IPS-NIHi7 (cell line): ENCODE results near the gene LSS.

Source experiments
- DNase-seq: peaks from one replicate; pipeline ENCODE4 v3.0.0; 2012; ENCODE audit warnings: mixed read lengths; ENCODE audit errors: extremely low spot score

Gene LSS

GRCh38 chr21:46228345-46229051 lies at the start of gene LSS:
LSS (minus strand) TSS chr21:46228774; CDS start chr21:46228745, 29 bp downstream.
- peak; percentile 99 for DNase-seq

DNA sequence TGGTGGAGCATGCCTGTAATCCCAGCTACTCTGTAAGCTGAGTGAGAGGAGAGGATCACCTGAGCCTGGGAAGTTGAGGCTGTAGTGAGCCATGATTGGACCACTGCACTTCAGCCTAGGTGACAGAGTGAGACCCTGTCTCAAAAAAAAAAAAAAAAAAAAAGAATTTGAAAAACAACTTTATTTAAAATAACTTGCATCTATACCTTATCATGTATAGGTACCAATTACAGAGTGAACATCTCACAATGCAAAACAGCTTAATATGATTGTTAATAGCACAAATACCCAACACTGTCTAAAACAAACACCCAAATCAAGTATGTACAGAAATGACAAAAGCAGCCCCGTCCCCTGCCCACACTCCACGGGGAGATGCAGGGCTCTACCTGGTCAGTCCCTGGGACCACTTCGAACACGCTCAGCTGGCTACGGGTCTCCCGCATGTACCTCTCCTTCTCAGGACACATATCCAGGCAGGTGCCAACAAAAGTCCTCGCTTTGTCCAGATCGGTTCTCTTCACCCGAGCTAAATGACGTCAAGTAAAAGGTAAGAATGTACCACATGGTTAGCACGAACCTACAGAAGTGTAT lies 46.3 kb upstream of the LSS start:
- DNase-seq = no peak

- no peak for DNase-seq
Observed at GRCh38 chr21:46273341-46273740, 44.8 kb upstream of the LSS start.

GRCh38 chr21:46269466-46269865 lies 40.9 kb upstream of the LSS start:
- peak; percentile 6 for DNase-seq

- DNase-seq = peak; percentile 10
Observed at GRCh38 chr21:46268371-46268770, 39.8 kb upstream of the LSS start.

GRCh38 chr21:46266946-46267345 lies 38.4 kb upstream of the LSS start:
- DNase-seq = no peak

DNA sequence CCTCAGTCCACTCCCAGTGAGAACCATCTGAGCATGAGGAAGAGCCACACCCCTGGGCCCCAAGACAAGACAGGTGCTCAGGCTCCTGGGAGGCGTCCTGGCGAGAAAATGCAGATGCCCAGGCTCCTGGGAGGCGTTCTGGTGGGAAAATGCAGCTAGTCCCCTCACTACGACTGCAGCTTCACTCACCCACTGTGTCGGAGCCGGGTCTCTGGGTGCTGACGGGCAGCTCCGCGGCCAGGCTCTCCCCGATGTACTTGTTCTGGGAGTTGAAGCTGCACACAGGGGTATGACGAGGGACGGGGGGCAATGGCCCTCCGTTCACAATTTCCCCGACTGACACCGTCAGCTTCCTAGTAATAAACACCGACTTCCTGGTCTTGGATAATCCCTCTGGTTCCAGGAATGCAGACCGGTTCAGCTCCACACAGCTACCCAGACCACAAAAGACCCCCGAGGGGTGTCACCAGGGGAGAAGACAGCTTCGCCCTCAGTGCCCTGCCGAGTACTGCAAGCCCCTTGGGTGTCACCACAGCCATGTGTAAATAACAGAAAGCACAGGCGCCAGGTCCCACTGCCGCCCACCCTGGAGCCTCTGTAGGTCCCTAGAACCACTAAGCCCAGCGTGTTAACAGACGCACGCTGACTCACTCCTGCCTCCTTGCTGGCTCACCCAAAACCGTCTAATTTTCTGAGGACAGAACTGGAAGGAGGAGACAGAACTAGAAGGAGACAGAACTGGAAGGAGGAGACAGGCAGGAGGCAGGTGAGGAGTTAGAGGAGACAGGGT lies 37.4 kb upstream of the LSS start:
- DNase-seq = no peak

GRCh38 chr21:46264690-46265144 lies 36.1 kb upstream of the LSS start:
- no peak for DNase-seq

DNA sequence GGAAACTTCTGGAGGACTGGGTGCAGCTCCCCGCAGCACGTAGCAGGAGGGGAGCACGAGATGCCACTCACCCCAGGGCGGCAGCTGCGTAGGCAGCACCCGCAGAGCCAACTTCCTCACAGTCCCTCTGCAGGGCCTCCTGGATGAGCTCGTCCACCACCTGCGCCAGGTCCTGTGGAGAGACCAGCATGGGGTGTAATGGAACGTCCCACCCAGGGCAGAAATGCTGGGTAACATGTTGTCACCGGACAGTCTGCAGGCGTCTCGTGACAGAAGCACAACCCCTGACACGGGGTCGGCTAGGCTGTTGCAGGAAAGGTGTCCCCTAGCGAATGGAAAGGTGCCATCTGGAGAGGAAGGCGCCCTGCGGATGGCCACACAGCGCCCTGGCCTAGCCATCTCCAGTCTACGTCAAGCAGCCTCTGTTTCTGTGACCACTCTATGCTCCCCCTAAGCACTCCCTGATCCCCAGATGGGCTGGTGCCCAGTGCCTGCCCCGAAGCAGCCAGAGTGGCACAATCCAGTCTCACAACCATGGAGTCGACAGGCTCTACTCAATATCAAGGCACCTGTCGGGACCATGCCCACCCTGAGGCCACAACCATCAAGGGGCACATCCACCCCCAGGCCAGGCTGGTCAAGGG lies 35.6 kb upstream of the LSS start:
- no peak for DNase-seq

DNA sequence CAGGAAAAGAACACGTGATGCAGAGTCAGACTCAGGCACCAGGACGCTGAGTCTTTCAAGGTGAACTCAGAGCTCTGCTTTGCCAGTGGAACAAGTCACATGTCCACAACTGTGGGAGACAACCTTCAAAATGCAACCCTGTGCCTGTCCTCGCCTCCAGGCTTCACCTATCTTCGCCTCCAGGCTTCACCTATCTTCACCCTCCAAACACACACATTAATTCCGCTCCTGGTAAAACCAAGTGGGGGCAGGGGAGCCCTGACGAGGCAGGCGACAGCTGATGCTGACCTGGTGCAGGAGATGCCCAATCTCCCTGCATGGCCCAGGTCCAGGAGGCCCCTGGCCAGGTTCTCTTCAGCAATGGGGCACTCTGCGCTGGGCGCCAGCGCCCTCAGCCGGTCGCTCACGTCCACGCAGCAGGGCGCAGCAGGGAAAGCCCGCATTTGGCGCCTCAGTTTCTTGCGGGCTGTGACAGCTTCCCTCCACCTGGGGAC lies 28.0 kb upstream of the LSS start:
- DNase-seq = no peak

DNA sequence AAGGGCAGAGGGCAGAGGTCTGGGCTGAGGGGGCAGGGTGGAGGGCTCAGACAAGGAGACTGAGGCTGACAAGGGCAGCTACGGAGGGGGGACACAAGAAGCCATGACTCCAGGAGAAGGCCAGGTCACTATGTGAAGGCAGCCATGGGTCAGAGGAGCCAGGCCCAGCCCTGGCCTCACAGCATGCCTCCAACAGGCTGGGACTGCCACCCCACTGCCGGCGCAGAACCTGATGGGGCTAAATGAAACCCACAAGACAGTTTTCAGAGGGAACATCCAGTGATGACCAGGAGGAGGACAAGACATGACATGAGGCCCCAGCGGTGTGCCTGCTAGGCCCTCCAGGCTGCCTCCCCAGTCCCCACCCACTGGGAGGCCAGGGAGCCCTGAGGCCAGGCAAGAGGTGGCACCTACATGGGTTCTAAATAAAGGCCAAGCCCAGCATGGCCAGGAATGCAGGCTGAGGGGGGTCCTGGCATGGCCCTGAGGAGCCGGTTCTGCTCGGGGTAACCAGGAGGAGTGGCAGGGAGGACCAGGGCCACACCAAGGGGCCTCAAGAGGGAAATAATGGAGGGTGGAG lies 27.3 kb upstream of the LSS start:
- DNase-seq = no peak

DNA sequence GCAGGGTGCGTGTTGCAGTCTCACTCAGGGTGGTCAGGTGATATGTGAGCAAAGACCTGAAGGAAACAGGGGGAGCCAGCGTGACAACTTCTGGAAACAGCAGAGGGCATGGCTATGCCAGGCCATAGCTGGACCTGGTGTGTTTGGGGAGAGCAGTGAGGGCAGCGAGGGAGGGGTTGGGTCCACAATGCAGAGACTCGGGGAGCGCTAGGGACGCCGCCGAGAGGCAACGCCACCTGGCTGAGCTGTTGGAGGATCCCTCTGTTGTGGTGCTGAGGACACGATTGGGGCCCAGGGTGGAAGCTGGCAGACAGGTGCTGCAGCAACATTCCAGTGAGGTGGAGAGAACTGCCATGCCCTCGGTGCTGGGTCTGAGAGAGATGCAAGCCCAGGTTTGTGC lies 26.6 kb upstream of the LSS start:
- no peak for DNase-seq

- no peak for DNase-seq
Observed at GRCh38 chr21:46254208-46254975, 25.8 kb upstream of the LSS start.

DNA sequence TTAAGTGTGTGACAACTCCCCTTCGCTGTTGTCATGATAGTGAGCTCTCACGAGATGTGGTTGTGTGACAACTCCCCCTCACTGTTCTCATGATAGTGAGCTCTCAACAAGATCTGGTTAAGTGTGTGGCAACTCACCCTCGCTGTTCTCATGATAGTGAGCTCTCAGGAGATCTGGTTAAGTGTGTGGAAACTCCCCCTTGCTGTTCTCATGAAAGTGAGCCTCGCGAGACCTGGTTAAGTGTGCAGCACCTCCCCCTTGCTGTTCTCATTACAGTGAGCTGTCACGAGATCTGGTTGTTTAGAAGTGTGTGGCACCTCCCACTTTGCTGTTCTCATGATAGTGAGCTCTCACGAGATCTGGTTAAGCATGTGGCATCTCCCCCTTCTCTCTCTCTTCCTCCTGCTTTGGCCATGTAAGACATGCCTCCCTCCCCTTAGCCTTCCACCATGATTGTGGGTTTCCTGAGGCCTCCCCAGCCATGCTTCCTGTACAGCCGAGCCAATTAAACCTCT lies 25.1 kb upstream of the LSS start:
- no peak for DNase-seq

- no peak for DNase-seq
Observed at GRCh38 chr21:46252840-46253239, 24.3 kb upstream of the LSS start.

DNA sequence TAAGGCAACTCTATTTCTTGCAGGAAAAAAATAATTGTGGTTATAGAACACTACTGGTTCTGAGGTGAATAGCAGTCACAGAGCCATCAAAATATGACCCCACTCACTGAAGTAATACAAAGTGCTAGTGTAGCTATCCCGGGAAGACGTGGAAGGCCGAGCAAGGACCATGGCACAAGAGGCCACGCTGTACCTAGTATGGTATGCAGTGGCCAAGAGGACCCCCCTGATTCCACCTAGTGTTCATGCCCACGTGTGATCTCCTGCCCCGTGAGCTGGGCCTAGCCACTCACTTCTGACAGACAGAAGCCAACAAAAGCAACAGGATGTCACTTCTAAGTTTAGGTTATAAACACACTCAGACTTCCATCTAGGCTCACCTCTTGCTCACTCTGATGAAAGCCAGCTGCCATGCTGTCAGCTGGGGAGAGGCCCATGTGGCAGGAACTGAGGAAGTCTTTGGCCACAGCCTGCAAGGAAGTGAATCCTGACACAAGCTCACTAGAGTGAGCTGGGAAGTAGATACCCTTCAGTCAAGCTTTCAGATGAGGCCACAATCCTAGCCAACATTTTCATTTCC lies 21.7 kb upstream of the LSS start:
- DNase-seq = no peak

DNA sequence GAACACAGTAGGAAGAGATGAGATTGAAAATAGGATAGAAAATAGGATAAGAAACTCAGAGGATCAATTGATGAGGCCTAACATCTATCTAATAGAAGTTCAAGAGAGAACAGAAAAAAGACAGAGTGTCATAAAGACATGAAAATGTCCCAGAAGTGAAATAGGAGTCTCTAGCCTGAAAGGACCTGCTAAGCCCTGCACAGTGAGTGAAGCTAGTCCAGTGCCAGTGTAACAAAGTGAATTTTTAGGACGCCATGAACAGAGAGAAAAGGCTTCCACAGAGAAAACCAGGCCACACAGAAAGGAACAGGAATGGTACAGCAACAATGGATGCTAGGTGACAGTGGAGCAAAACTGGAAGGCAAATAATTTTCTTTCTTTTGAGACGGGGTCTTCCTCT lies 20.3 kb upstream of the LSS start:
- DNase-seq = no peak

GRCh38 chr21:46248422-46248782 lies 19.8 kb upstream of the LSS start:
- DNase-seq = no peak

DNA sequence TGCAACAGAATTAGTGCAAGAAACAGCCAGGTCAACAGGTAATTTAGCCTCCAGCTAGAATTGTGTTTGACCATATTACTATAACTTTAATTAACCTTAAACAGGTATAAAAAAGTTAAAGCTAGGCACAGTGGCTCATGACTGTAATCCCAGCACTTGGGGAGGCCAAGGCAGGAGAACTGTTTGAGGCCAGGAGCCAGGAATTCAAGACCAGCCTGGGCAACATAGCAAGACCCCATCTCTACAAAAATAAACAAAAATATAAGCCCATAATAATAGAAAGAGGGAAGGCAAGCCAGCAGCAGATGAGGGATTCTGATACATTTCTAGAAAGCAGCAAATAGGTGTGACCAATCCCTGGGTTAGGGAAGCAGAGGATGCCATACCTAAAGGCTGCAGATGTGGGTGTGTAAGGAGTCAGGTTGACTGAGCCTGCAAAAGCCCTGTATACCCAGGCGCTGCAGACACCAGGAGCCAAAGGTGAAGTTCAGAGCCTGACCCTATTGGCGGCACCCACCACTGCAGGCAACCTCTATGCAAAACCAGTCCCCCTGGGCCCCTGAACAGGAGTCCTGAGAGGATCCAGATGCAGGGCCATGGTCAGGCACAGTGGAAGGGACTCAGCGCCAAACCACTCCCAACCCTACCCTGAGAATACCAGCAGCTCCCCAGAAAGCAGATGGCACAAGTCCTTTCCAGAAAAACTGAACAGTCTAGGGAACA lies 19.3 kb upstream of the LSS start:
- DNase-seq = no peak

GRCh38 chr21:46246345-46246744 lies 17.8 kb upstream of the LSS start:
- DNase-seq = no peak
